GM21515 (cell line): ENCODE results near the gene IQGAP1.

Source experiments
- ATAC-seq: cut with Tn5 transposase; IDR thresholded peaks from one replicate; pipeline ENCODE4 v1.9.1; 2021; ENCODE audit not compliant: unreplicated experiment

IQGAP1 gene

DNA sequence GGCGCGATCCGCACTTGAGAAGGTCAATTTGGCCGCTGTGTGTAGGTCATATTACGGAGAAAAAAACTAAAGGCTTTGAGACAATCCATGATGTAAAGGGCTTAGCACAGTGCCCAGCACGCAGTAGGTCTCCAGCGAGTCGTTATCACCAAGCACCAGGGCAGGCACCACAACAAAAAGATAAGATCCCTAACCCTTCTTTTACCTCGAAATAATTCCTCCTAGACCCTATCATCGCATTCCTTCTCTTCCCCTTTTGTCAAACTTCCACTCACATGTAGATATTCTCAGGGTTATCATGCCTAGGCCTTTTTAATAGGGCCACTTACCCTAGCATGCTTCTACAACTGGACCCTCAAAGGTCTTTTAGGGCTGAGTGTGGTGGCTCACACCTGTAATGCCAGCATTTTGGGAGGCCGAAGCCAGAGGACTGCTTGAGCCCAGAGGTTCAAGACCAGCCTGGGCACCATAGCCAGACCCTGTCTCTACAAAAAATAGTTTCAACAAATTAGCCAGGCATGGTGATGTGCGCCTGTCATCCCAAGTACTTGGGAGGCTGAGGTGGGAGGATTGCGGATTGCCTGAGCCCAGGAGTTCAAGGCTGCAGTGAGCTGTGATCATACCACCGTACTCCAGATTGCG, 22.5 kb upstream of the IQGAP1 start:
- no peak for ATAC-seq

DNA sequence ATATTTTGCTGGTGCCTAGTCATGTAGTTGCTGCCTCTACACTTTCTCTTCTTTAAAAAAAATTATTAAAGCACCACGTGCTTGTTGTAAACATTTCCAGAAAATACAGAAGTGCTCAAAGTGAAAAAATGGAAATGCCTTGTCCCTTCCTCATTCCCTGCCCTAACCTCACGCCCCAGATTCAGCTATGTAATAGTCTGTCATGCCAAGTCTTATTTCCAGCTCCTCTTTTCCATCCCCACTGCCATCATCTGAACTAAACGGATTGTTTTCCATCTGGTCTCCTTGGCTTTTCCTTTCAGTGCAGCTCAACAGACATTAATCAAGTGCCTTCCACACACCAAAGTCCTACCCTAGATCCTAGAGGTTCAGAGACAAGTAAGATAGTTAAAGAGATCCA, 20.5 kb upstream of the IQGAP1 start:
- no peak for ATAC-seq

DNA sequence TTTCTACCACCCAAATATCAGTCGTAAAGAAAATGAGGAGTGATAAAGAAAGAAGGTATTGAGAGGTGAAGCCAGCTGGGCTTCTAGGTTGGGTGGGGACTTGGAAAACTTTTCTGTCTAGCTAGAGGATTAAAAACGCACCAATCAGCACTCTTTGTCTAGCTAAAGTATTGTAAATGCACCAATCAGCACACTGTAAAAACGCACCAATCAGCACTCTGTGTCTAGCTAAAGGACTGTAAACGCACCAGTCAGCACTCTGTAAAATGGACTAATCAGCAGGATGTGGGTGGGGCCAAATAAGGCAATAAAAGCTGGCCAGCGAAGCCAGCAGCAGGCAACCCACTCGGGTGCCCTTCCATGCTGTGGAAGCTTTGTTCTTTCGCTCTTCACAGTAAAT, 13.0 kb upstream of the IQGAP1 start:
- ATAC-seq: no peak

DNA sequence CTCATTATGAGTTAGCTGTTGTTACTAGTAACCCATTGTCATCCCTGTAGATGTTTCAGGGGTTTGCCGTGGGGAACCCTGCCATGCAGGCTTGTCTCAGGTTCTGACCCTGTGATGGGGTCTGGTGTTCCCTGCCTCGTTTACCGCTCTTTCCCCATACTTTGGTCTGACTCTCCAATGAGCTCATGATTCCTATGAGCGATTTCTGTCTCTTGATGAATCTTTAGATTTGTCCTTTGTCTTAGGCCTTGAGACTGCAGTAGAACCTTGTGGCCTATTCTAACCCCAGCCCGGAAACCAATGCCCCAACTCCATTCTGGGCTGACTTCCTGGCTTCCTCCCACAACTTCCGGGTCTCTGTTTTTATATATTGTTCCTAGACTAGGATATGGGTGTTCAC, 11.3 kb upstream of the IQGAP1 start:
- ATAC-seq: no peak

DNA sequence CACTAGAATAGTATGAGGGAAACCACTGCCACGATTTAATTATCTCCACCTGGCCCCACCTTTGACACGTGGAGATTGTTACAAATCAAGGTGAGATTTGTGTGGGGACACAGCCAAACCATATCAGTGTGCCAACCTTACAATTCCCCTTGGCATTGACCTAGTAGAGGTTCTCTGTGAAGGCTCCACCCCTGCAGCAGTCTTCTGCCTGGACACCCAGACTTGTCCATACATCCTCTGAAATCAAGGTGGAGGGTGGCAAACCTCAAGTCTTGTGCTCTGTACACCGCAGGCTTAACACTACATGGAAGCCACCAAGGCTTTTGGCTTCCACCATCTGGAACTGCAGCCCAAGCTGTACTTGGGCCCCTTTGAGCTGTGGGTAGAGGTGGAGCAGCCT, 8.8 kb upstream of the IQGAP1 start:
- ATAC-seq: no peak

DNA sequence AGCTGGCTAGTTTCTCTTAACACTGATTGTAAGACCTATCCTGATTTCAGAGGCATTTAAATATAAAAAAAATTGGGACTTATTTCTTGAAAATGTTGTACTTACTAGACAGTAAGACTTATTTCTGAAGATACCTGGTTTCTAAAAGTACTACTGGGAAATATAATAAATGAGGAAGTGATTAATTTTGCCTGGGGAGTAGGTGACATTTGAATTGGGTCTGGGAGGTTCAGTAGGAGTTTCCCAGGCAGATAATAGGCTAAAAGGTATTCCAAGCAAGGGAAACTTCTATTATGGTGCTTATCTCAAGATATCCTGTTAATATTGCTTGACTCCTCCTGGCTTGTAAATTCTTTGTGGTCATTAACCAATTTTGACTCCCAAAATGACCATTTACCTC, 6.5 kb upstream of the IQGAP1 start:
- no peak for ATAC-seq

DNA sequence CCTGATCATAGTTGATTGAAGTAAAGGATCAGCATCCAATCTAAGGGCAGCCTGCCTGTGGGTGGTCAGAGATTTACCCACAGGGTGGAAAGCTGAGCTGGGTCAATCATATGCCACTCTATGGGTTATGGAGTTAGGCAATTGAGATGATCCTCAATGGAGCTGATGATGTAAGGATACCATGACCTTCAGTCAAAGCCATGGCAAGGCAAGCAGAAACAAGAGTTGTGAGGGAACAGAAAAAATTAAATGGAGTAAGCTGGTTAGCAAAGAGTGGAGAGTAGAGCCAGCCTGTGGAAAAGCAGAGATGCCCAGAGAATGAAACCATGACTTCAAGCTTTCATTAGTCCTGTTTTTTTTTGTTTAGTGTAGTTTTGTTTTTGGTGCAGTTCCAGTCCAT, 5.7 kb upstream of the IQGAP1 start:
- no peak for ATAC-seq

DNA sequence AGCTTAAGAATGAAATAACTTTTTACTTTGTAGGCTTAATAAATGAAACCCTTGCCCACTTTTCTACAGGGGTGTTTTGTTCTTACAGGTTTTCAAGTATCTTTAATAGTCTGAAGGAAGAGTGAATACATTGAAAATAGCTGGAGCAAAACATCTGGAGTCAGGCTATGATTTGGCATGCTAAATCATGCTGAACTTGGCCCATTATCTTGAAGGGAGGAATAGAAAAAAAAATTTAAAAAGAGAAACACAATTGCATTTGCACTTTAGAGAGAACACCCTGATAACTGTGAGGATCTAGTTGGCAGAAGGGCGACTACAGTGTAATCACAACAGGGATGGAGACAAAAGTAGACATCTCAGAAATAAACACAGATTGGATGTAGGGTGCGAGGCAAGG, 1.8 kb upstream of the IQGAP1 start:
- ATAC-seq: no peak

DNA sequence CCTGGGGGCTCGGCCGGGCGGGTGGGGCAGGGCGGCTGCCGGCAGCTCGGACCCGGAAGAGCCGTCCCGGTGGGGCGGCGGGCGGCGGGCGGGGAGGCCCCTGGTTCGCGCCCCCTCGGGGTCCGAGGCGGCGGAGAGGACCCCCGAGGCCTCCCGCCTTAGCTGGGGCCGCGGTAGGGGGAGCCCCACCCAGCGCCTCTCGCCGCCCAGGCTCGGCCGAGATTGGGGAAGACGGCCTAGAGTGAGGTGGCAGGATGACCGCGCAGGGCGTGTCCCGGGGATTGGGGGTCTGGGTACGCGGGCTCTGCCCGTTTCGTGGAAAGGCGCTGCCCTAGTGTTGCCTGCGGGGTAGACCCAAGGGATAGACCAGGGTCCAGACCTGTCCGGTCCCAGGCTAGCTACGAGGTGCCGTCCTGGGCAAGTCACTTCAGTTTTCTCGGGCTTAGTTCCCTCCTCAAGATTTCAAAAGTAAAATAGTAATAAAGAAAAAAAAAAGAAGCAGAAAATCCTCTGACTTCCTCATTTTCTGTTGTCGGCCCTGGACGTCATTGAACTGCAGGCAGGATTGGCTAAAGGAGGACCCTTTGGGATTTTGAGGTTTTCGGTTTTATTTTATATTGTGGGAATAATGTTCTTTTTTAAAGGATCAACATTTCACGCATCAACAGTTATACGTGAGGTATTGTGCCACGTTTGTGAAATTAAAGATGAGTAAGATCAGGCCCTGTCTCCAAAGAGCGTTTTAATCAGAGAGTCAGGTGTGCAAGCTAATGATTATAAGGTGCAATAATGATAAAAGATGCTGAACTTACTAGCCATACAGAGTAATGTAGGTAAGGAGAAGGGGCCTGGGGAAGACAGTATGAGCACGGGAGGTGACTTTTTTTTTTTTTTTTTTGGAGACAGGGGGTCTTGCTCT, 679 bp downstream of the IQGAP1 start:
- ATAC-seq: peak; percentile 42

DNA sequence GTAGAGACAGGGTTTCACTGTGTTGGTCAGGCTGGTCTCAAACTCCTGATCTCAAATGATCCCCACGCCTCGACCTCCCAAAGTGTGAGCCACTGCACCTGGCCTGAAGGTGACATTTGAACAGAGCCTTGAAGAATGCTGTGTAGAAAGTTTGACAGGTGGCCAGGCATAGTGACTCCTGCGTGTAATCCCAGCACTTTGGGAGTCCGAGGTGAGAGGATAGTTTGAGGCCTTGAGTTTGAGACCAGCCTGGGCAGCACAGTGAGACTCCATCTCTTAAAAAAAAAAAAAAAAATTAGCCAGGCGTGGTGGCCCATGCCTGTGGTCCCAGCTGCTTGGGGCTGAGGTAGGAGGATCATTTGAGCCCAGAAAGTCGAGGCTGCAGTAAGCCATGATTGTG, 1.5 kb downstream of the IQGAP1 start:
- ATAC-seq: no peak

DNA sequence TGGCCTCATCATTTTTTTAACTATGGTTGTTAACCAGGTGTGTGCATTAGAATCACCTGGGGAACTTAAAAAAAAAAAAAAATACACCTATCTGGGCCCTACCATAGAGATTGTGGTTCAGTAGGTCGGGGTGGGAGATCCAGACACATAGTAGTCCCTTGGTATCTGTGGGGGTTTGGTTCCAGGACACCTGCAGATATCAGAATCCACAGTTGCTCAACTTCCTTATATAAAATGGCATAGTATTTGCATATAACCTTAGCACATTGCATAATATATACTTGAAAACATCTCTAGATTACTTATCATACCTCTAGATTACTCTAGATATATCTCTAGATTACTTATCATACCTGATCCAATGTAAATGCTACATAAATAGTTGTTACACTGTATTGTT, 5.0 kb downstream of the IQGAP1 start:
- ATAC-seq: no peak

DNA sequence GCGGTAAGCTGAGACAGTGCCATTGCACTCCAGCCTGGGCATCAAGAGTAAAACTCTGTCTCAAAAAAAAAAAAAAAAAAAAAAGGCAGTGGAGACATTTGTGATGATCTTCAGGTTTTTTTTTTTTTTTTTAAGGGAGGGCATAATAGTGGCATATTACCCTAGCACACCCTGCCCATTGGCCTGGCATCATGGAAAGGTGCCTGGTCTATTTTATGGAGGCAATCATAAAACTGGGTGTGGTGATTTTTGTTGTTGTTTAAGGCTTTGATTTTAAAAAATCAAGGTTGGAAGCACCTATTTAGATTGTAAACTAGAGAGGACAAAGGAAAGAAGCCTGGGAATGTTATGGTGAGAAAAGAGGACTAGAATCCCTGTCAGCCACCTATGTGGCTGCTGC, 6.0 kb downstream of the IQGAP1 start:
- ATAC-seq: no peak

DNA sequence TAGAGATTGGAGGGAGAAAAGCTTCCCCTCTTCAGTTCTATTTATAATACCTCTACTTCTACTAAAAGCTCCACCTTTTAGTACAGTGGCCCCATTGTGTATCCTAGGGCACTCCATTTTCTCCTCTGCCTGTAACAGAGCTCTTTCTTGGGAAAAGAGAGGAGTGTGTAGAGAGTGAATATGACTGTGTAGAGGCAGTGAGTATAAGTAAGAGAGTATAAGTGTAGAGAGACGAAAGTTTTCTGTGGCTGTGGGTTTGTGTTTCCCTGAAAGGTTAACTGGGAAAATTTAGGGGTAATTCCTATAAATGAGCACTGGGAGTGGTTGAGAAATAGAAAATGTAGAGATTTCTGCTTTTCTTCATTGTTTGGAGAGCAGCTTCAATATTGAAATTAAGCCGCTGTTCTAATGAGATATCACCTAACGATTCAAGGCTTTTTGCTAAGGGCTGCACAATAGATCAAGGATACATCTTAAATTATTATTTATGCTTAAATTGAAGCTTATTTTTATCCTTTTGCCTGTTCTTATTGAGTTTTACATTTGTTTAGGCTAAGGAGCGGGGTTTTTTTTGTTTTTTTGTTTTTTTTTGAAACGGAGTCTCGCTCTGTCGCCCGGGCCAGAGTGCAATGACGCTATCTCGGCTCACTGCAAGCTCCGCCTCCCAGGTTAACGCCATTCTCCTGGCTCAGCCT, 6.9 kb downstream of the IQGAP1 start:
- ATAC-seq: no peak

DNA sequence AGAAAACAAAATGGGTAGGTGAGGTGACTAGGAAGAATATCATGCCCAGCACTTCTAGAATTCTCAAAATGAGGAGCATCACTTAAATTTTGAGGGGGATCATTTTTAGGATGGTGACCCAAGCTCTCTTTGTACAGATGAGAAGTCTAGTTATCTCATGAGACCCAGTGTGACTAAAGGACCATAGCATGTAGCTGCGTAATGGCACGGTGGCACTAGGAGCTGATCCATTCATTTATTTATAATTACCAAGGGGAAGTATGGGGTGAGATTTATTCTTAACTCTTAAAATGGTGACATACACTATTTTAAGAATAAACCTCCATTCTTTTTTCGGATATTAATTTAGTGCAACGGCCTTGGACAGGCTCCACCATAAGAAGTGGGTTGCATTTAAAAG, 8.3 kb downstream of the IQGAP1 start:
- ATAC-seq: no peak

DNA sequence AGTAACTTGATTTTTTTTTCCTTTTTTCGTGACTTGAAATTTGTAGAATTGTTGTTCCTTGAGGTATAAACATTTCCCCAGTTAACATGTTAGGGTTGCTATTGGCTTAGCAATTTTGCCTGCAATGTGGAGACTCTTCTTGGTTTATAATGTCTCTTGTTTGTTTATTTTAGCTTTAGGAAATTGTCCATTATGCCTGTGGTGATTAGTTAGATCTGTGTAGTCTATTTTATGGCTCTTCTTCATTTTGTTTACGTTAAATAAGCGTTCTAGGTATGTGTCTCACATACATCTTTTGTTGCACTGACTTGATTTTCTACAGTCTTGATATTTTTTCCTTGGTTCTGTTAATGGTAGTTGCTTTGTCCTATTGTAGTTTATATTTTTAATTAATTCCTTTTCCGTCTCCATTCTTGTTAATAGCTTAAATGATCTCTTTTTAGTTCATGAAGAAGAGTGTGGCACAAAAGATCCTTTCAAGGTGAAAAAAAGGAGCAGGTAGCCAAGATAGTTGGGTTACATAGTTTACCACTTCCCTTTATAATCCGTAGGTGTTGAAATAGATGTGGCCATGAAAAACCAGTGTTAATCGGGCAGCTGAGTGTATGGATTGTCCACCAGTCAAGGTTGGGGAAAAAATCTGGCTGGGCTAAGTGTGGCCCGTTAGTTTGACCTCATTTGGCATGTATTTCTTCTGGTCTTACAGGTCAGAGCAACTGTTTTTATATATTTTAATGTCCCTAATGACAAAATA, 12.1 kb downstream of the IQGAP1 start:
- ATAC-seq: peak; percentile 6

DNA sequence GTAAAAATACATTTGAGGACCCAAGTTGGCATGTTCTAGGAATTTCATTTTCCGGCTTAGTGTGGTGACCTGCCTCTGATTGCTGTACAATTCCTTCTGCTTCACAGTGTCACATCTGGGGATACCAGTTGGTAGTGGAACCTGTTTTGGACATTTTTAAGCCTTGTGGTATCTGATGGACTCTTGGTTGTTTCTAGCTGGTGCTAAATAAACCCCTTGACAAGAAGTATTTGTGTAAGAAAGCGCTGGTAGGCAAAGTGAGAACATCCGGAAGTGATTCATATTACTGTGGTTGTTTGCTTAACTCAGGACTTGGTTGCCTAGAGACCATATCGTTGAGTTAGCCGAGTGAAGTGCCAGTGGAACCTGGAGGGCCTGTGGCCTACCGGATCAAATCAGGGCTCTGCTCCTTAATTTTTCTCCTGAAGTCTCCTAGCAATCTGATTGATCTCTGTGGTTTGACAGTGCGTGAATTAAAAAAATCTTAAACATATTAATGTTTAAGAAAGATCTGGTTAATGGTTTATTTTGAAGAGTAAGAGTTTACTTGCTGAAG, 12.8 kb downstream of the IQGAP1 start:
- ATAC-seq: peak; percentile 97

DNA sequence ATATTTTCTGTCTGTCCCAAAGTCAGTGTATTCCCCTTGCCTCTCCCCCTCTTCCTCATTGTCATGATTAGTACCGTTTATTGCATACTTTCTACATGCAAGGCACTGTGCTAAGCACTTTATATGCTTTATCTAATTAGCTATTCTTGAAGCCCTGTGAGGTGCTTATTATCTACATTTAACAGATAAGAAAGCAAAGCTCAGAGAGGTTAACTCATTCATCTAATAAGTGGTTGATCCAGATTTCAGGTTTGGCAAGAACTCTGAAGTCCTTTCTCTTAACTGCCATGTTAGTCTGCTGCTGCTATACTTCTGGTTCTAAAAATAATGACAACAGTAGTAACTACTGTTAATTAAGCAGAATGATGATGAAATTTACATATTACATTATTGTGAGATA, 13.5 kb downstream of the IQGAP1 start:
- ATAC-seq: no peak

DNA sequence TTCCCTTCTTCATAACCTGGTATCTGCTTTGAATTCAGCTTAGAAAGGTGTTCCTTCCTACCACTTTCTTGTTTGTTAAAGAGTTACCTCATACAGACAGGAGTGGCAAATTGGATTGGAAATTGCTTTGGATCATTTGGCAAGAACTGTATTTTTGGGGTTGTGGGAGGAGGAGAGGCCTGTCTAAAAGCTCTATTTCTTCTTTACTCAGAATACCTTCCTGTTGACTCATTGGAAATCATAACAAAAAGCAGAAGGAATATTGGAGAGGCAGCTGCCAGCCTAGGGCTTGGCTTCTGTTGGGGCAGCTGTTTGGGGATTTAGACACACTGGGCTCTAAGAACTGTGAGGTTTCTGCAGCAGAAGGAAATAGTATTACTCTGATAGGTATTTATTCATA, 14.2 kb downstream of the IQGAP1 start:
- ATAC-seq: no peak

DNA sequence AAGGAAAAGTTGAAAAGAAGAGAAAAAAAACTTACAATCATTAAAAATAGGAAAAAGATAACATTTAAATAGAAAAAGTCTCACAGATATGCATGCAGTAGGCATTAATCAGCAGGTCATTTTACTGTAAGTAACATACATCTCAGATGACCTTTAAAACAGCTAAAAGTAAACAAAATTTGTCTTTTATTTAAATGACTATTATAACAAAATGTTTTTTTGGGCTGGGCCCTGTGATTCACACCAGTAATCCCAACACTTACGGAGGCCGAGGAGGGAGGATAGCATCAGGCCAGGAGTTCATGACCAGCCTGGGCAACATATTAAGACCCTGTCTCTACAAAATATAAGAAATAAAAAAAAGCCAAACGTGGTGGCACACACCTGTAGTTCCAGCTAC, 14.7 kb downstream of the IQGAP1 start:
- no peak for ATAC-seq

DNA sequence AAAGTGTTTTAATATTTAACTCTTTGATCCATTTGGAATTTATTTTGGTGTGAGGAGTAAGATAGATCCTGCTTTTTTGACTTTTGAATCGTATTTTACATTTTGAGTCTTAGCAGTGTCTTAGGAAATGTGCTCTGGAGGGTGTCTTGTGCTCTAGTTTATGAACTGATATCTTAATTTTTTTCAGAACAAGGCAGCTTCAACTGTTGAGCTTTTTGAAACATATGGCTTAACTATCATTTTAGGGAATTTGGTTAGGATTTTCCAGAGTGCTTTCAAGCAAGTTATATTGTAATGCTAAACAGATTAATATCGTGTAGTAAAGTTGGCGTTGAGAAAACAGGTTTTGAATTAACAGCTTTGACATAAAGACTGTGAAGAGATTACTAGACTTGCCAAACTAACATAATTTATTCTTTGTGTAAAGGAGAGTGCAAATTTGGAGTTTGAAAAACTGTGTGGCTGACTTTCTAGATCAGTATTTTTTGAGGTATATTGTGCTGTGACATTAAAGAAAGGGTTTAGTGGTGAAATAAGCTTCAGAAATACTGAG, 17.1 kb downstream of the IQGAP1 start:
- ATAC-seq: no peak

DNA sequence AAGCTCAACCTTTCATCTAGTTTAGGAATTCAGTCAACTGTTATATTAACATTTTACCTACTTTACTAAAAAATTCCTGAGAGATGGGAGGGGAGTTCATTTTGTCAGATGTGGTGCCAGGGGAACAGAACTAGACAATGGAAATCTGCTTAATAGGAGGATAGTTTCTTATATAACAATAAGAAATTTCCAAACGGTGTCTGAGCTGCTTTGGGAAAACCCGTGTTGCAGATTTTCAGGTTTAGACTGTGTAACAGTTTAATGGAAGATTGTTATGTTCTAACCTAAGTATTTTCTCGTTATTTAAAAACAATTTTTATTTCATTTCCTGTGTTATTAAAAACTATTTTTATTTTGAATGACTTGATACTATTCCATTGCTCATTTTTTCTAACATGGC, 19.3 kb downstream of the IQGAP1 start:
- ATAC-seq: no peak
